Measurements from ENCODE around the gene PTPN23.

- TF ChIP-seq POLR2A (IDR thresholded peaks at IDR 0.05) (no peak), CTCF (IDR thresholded peaks at IDR 0.05) (no peak)
These were observed 1.4 kb upstream of the PTPN23 start for GRCh38 chr3:47379411-47379899.
